ENCODE data around the gene CYYR1. TPM values are rescaled to one million over a fixed set of nuclear protein-coding genes. Genes with fewer than 3 reads are reported as not detected.
A peak's percentile ranks its signal among the peaks of the same experiment; 100 is the strongest.

Gene CYYR1
- total RNA-seq, 1 donor: not detected

DNA sequence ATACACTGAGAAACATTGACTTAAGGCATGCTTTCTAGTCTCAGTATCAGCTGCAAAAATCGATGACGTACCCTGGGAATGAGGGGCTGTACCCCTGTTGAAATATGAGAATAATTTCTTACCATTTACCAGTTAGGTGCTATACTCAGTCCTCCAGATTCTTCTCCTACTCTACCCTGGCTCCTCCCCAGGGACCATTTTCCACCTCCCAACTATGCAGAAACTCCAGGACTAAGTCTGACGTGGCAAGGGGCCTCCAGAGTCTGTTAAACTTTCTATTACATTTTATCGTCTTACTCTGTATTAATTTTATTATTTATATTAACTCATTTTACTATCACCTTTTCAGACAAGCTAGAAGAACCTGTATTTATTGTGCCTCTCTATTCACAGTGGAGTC, 124.3 kb downstream of the CYYR1 start:
- Histone ChIP-seq H3K27ac (ENCODE audit: low read depth, low read length) (peak overlapping the region; percentile 76), H2AFZ (ENCODE audit: low read length) (no peak overlapping the region), H3K4me2 (ENCODE audit: insufficient read depth, low read length) (peak overlapping the region; percentile 68), H3K36me3 (ENCODE audit: insufficient read depth, low read length) (no peaks in the 10 kb centered on the region), H3K4me1 (ENCODE audit: insufficient read depth, low read length) (peaks cover 33% of the 10 kb centered on the region), H3K4me3 (ENCODE audit: insufficient read depth, low read length) (no peak overlapping the region), H3K79me2 (ENCODE audit: insufficient read depth, low read length) (no peaks in the 10 kb centered on the region), H3K27me3 (ENCODE audit: insufficient read depth, low read length) (no peaks in the 10 kb centered on the region), H4K20me1 (ENCODE audit: insufficient read depth, low read length) (no peaks in the 10 kb centered on the region), H3K9me3 (ENCODE audit: low read depth, low read length) (no peaks in the 10 kb centered on the region)
- TF ChIP-seq, protein P1, sequence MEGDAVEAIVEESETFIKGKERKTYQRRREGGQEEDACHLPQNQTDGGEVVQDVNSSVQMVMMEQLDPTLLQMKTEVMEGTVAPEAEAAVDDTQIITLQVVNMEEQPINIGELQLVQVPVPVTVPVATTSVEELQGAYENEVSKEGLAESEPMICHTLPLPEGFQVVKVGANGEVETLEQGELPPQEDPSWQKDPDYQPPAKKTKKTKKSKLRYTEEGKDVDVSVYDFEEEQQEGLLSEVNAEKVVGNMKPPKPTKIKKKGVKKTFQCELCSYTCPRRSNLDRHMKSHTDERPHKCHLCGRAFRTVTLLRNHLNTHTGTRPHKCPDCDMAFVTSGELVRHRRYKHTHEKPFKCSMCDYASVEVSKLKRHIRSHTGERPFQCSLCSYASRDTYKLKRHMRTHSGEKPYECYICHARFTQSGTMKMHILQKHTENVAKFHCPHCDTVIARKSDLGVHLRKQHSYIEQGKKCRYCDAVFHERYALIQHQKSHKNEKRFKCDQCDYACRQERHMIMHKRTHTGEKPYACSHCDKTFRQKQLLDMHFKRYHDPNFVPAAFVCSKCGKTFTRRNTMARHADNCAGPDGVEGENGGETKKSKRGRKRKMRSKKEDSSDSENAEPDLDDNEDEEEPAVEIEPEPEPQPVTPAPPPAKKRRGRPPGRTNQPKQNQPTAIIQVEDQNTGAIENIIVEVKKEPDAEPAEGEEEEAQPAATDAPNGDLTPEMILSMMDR (IDR thresholded peaks at IDR 0.05; ENCODE audit: extremely low read depth, low read depth, low read length): no peak
- no peak for DNase-seq (ENCODE audit: insufficient read length, low spot score, missing footprints)

DNA sequence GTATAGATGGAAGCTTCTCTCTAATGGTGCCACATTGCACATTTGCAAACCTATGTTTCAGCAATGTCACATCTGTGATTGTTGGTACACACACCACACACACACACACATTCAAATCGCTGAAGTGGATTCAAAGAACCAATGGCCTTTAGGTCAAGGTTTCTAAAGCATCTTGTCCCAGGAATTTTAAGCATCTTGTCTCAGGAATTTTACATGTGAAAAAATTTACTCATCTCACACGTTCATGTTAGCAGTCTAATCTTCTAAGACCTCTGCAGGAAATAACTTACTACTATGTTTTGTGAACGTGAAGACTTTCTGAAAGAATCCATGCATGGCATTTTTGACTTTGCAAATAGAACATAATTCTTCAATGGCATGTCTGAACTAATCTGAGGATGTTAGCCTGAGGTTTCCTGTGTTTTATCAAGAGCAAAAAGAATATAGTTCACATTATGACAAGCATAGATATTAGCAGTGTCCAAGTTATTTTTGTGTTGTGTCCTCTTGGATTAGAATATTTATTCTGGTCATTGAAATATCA, 125.1 kb downstream of the CYYR1 start:
- Histone ChIP-seq H3K79me2 (ENCODE audit: insufficient read depth, low read length) (no peaks in the 10 kb centered on the region), H3K36me3 (ENCODE audit: insufficient read depth, low read length) (no peaks in the 10 kb centered on the region), H3K27me3 (ENCODE audit: insufficient read depth, low read length) (no peaks in the 10 kb centered on the region), H2AFZ (ENCODE audit: low read length) (no peak overlapping the region), H3K4me3 (ENCODE audit: insufficient read depth, low read length) (no peak overlapping the region), H3K27ac (ENCODE audit: low read depth, low read length) (no peak overlapping the region), H3K4me1 (ENCODE audit: insufficient read depth, low read length) (peaks cover 33% of the 10 kb centered on the region), H3K4me2 (ENCODE audit: insufficient read depth, low read length) (no peak overlapping the region), H3K9me3 (ENCODE audit: low read depth, low read length) (no peaks in the 10 kb centered on the region), H4K20me1 (ENCODE audit: insufficient read depth, low read length) (no peaks in the 10 kb centered on the region)
- DNase-seq (ENCODE audit: insufficient read length, low spot score, missing footprints): no peak
- TF ChIP-seq, protein P1 (IDR thresholded peaks at IDR 0.05; ENCODE audit: extremely low read depth, low read depth, low read length): no peak

DNA sequence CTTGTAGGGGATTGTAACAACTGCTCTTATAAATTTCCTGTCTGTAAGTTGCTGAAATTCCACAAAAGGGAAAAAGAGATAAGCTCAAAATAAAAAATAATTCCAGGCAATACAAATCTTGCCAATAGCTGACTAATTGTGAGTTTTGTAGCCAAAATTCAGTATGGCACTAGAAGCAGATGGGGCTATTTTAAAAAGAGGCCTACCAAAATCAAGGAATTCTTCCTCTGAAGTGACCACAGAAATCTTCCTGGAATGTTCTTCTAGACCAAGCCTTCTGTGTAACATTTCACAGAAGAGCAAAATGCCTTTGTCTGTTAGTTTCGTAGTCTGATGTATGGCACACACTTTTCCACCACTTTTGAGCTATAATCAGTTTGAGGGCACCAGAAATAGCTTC, 127.6 kb downstream of the CYYR1 start:
- DNase-seq (ENCODE audit: insufficient read length, low spot score, missing footprints): peak; percentile 19
- H4K20me1 ChIP-seq (ENCODE audit: insufficient read depth, low read length): no peaks in the 10 kb centered on the region
- H3K36me3 ChIP-seq (ENCODE audit: insufficient read depth, low read length): no peaks in the 10 kb centered on the region
- H3K9me3 ChIP-seq (ENCODE audit: low read depth, low read length): no peaks in the 10 kb centered on the region
- H3K4me3 ChIP-seq (ENCODE audit: insufficient read depth, low read length): no peak overlapping the region
- H3K4me1 ChIP-seq (ENCODE audit: insufficient read depth, low read length): peaks cover 33% of the 10 kb centered on the region
- TF ChIP-seq, protein P1 (IDR thresholded peaks at IDR 0.05; ENCODE audit: extremely low read depth, low read depth, low read length): no peak
- no peak overlapping the region for H3K4me2 ChIP-seq (ENCODE audit: insufficient read depth, low read length)
- no peaks in the 10 kb centered on the region for H3K79me2 ChIP-seq (ENCODE audit: insufficient read depth, low read length)
- peak overlapping the region; percentile 23 for H3K27ac ChIP-seq (ENCODE audit: low read depth, low read length)
- no peaks in the 10 kb centered on the region for H3K27me3 ChIP-seq (ENCODE audit: insufficient read depth, low read length)
- no peak overlapping the region for H2AFZ ChIP-seq (ENCODE audit: low read length)

DNA sequence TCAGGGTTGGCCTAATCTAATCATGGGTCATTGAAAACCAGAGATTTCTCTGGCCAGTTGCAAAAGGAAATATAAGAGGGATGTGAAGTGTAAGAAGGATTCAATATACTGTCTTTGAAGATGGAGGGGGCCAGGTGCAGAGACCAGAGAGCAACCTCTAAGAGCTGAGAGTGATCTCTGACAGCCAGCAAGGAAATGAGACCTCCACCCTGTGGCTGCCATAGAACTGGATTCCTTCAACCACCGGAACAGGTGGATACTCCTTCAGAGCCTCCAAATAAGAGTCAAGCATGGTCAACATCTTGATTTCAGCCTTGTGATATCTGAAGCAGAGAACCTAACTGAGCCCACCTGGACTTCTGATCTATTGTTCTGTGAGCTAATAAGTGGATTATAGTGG, 128.4 kb downstream of the CYYR1 start:
- peak; percentile 11 for DNase-seq (ENCODE audit: insufficient read length, low spot score, missing footprints)
- Histone ChIP-seq H3K9me3 (ENCODE audit: low read depth, low read length) (no peaks in the 10 kb centered on the region), H3K79me2 (ENCODE audit: insufficient read depth, low read length) (no peaks in the 10 kb centered on the region), H4K20me1 (ENCODE audit: insufficient read depth, low read length) (no peaks in the 10 kb centered on the region), H3K4me2 (ENCODE audit: insufficient read depth, low read length) (no peak overlapping the region), H3K27me3 (ENCODE audit: insufficient read depth, low read length) (no peaks in the 10 kb centered on the region), H3K27ac (ENCODE audit: low read depth, low read length) (no peak overlapping the region), H3K36me3 (ENCODE audit: insufficient read depth, low read length) (no peaks in the 10 kb centered on the region), H2AFZ (ENCODE audit: low read length) (no peak overlapping the region), H3K4me3 (ENCODE audit: insufficient read depth, low read length) (no peak overlapping the region), H3K4me1 (ENCODE audit: insufficient read depth, low read length) (peaks cover 33% of the 10 kb centered on the region)
- TF ChIP-seq, protein P1 (IDR thresholded peaks at IDR 0.05; ENCODE audit: extremely low read depth, low read depth, low read length): no peak
